GM18951 (cell line): ENCODE data around the gene PAX5.
A peak's percentile ranks its signal among the peaks of the same experiment; 100 is the strongest.

Source experiments
- POLR2A ChIP-seq: IDR thresholded peaks from 4 replicates; pipeline ENCODE4 v1.6.1; 2011; ENCODE audit warnings: mild to moderate bottlenecking; ENCODE audit not compliant: insufficient read length, insufficient read depth; ENCODE audit errors: extremely low read depth
- in situ Hi-C: fragments of 300-500 bp; cut with MboI; formaldehyde crosslinking; loops from one replicate; pipeline ENCODE4 v1.12.0; 2022; ENCODE audit warnings: low sequenced_read_pairs, mixed read lengths, inconsistent platforms; ENCODE audit not compliant: unreplicated experiment

Gene PAX5

DNA sequence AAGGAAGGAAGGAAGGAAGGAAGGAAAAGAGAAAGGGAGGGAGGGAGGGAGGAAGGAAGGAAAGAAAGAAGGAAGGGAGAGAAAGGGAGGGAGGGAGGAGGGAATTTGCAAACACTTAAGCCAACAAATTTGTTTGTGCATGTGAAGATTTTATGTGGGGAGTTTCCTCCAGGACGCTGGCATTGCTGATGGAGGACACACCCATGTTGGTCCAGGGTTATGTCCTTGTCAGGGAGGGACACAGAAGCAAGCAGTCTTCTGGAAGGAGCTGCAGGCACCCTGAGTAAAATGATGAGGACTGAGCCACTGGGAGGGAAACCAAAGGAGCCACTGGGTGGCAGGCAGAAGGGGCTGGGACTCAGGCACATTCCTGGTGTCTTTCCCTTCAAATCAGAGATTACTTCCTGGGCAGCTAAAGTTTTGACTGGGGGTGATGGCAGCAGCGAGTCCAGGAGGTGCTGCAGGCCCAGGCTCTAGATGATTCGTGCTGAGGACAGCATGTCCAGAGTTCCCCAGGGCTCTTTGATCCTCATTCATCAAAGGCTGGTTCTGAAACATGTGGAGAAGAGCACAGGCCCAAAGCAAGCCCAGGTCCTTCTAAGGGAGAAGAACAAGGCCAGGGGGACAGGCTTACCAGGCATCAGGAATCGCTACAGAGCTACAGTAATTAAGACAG lies 109.2 kb downstream of the PAX5 start:
- TF ChIP-seq POLR2A: no peak
- in situ Hi-C loops: no loop called here

DNA sequence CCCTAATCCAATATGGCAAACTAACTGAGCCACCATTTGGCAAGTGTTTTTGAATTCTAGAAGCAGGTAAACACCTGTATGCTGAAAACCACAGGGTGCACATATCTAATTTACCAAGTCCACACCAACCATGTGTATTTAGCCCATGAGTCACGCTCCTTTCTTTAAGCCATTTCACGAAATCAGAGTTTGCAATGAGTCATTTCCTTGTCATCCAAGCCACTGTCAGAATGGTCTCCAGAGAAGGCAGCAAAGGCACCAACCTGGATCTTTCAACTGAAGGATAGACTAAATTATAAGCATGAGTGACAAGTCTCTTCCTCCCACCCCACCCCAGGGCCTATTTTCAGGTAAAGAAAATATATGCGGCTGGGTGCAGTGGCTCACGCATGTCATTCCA lies 110.0 kb downstream of the PAX5 start:
- TF ChIP-seq POLR2A: no peak
- in situ Hi-C loops: no loop called here

DNA sequence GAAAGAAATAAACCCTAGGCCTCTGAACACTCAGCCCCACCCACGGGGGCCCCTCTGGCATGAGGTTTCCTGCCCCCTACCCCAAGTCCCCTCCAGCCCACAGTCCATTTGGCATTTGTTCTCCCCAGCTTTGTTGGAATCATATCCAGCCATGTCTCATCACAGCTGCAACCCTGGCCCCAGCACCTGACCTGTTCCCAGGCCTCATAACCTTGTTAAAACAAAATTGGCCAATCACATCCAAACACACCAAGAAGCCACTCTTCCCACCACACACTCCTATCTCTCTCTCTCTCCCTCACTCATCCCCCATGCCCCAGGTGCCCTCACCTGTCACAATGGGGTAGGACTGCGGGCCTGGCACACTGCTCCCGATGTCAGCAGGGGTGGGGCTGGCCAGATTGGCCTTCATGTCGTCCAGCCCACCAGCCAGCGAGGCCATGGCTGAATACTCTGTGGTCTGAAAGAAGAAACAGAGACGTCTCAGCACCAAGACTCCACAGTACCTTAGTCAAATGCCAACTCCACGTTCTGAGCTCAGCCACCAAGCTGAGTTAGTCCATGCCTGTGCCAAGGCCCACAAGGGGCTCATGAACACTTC lies 110.9 kb downstream of the PAX5 start:
- no peak for TF ChIP-seq POLR2A
- in situ Hi-C loops: no loop called here

DNA sequence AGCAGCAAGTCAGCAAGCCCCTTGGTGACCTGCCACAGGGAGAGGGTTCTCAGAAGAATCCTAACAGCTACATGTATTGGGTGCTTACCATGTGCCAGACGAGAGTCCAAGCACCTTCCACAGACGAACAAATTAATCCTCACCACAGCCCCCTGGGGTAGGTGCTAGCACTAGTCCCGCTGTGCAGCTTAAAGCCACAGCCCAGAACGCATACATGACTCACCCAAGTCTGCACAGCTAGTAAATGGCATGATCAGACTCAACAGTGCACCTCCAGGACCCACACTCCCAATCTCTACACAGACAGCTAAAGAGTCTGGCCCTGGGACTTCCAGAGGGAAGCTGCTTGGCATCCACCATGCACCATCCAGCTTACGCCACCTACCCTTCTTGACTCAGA lies 111.5 kb downstream of the PAX5 start:
- TF ChIP-seq POLR2A: no peak
- in situ Hi-C loops: no loop called here

DNA sequence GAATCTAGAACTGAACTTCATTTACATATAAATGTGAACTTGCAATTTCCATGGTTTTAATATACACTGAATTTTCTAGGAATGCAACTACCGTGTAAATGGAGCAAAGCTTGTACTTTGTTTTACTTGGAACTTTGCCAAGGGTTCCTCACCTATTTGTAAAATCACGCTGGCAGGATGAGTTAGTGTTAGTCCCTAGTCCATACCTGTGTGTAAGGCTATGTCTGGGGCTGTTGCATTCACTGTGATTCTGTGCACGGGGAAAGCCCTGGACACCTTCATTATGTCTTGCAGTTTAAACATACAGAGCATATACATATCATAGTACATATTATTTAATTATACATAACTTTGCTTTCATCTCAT lies 119.9 kb downstream of the PAX5 start:
- in situ Hi-C loops: no loop called here
- TF ChIP-seq POLR2A: no peak

DNA sequence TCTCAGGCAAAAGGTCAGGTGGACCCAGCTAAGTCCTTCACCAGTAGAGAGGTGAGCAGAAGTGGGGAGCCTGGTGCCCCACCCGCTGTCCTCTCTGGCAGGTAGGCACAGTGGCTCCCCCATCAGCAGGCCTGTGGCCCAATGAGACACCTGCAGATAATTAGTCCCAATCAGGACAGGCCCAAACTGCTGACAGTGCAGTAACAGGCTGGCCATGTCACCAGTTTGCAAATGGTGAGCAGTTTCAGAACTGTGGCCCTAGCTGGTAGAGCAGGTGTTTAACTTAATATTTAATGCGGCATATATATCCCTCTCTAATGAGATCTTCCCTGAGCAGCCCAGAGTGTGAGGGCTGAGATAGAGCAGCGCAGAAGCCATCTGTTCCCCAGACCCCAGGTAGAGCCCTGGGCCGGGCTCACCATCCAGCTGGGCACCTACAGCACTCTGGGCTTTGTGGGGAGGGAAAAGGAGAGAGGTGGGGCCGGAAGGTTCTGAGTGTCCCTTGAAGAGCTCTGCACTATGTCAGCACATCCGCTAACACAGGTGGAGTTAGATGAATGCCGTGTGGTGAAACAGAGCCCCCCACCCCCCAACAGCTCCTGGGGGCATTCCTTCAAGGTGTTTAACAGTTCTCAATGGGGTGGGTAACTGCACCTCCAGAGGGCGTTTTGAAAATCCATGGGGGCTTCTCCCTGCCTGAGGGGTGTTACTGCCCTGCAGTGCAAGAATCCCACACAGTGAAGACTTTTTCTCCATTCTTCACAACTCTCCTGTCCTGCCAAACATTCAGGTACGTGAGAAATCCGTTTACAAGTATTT lies 120.5 kb downstream of the PAX5 start:
- no peak for TF ChIP-seq POLR2A
- in situ Hi-C loops: no loop called here

DNA sequence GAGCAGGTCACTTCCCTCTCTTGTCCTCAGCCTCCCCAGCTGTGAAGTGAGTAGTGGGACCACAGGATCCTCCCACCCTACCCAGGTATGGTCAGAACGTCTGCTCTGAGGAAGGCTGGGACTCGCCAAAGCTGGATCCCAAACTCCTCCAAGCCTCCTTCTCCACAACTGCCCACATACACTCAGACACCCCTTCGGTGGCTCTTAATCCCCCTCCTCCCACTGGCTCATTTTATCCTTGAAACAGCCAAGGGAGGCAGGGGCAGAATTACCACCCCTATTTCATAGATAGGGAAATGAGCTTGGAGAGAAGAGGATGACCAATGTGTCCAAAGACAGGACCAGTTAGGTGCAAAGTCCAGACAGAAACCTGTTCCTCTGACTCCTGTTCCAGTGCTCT lies 121.4 kb downstream of the PAX5 start:
- no peak for TF ChIP-seq POLR2A
- in situ Hi-C loops: no loop called here

DNA sequence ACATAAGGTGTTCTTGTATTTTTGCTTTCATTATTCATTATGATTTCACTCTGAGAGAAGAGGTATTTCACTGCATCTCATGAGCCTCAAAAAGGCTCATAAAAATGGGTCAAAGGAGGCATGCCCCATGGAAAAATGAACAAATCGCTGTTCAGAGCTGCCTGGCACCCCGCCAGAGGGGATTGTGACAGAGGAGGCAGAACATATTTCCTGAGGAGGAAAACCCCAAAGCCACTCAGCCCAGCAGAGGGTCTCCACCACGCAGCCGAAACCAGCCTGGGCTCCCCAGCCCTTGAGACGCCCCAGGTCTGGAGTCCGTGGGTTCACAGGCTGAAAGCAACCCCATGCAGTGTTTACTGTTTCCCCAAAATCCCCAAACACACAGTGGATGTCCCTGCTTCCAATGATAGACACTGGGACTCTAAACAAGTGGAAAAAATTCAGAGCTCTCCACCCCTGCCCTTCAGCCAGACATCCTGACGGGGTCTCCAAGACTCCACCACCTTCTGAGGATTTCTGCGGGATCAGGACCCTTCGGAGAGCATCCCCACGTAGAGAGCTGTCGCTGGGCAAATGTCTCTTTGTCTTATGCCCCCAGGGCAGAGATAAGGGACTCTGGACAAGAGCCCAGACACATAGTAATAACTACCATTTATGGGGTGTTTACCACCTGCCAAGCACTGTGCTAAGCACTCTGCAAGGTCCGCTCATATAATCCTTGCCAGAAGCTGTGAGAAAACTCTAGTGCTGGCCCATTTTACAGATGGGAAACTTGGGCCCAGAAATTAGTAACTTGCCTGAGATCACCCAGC lies 122.3 kb downstream of the PAX5 start:
- in situ Hi-C loops: no loop called here
- TF ChIP-seq POLR2A: no peak

DNA sequence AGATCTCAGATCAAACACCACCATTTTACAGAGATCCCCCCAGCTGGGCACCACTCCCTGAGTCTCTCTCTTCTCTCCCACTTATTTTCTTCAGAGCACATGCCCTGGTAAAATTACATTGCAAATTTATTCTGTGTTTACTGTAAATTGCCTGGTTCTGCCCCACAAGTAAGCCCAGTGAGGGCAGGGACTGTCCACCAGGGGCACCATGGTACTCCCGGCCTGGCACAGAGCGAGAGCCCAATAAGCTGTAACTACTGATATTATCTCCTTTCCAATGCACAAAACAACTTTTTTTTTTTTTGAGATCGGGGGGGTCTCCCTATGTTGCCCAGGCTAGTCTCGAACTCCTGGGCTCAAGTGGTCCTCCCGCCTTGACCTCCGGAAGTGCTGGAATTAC lies 123.0 kb downstream of the PAX5 start:
- no peak for TF ChIP-seq POLR2A
- in situ Hi-C loops: no loop called here

DNA sequence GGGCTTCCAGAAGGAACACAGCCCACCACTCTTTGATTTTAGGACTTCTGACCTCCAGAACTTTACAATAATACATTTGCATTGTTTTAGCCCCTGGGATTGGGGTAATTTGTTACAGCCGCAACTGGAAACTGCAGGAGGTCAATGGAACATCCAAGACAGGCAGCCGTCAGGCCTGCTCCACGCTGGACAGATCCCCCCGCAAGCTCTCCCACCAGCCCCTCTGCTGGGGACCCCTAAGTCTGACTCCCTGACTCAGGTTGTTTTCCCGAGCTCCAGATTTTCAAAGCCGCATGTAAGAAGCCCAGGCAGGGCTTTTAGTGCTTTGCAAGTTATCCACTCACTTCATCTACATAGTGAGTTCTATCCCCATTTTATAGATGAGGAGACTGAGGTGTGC lies 127.6 kb downstream of the PAX5 start:
- TF ChIP-seq POLR2A: no peak
- in situ Hi-C loops: no loop called here

DNA sequence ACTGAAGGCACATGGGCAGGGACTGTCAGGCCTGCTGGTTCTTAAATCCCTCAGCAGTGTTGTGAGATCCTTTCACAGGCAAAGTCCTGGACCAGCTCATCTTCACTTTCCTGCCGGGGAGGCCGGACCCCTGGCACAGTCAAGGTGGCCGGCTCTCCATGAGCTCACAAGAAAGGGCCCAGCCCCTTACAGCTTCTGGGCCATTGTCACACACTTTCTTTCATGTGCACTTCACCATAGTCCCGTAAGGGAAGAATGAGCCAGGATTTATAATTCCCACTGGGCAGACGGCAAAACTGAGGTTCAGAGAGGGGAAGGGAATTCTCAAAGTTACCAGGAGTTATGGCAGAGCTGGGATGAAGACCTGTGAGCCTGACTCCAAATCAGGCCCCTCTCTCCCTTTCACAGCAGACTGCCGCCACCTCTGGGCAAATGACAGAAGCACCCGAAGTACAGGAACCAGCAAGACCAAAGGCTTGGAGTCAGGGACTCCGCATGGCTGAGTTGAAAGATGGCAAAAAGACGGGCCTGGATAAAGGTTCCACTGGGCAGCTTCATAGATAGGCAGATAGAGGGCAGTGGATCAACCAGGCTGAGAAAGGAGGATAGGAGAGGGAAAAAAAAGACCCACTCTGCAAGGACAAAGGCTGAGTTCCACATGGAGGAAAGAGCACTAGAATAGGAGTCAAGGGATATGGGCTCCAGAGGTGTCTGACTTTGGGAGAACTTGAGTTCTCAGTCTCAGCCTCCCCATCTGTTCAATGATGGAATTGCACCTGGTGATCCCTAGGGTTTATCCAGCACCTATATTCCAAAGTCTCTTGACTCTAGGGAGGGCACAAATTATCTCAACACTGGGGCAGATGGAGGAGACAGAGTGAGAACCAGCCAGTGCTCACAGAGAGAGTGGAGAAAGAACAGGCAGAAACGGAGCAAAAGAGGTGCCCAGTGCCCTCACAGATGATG lies 128.7 kb downstream of the PAX5 start:
- peak; percentile 7 for TF ChIP-seq POLR2A
- in situ Hi-C loops: no loop called here

DNA sequence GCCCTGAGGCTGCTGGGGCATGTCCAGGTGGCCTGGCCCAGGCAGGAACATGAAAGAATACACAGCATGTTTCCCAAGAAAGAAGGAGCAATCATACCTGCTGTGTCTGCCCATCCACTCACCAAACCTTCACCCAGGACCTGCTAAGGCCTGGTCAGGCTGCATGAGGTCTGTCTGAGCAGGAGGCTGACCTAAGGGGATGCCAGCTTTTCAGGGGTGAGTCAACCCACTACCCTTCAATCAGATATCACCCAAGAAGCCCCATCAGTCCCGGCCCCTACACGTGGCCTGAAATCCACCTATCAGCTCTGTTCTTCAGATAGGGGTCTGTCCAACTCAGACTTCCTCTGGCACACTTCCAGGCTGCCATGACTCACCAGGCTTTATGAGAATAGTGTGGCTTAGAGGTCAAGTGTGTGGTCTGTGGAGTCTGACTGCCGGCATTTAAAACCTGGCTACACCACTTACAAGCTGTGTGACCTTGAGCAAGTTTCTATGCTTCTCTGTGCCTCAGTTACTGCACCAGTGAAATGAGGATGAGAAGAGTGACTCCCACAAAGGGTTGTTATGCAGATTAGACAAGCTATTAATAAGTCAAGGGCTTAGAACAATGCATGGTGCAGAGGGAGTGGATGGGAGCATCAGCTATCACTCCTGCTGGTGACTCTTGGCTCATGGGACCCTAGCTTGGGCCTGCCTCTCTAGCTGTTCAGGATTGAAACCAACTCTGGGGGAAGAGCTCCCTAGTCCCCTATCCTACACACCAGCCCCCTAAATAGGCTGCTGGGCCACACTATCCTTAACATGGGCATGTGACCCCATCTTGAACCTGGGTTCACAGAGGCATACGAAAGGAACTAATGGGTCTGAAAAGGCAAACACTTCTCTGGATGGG lies 130.3 kb downstream of the PAX5 start:
- in situ Hi-C loops: no loop called here

More for the DNA sequence above, 130.3 kb downstream of the PAX5 start:
- TF ChIP-seq POLR2A: no peak
